HG03066 (cell line): Measurements from ENCODE around the gene SRL.
"Not testable (repeated sequence)": the region's sequence is repeated elsewhere in the genome, so short reads cannot be mapped to it uniquely, and the experiment has no call there.

Source experiments
- ATAC-seq: cut with Tn5 transposase; IDR thresholded peaks from one replicate; pipeline ENCODE4 v1.9.1; 2021; ENCODE audit warnings: low read depth; ENCODE audit not compliant: unreplicated experiment

The SRL gene

GRCh38 chr16:4261557-4262172 lies 19.8 kb upstream of the SRL start:
- ATAC-seq: no peak

- ATAC-seq: no peak
Observed at GRCh38 chr16:4260360-4260759, 18.5 kb upstream of the SRL start.

GRCh38 chr16:4257646-4258556 lies 16.0 kb upstream of the SRL start:
- no peak for ATAC-seq

- ATAC-seq: peak; percentile 92
Observed at GRCh38 chr16:4253394-4254150, 11.7 kb upstream of the SRL start.

- ATAC-seq: not testable (repeated sequence)
Observed at GRCh38 chr16:4253012-4253393, 11.1 kb upstream of the SRL start.

GRCh38 chr16:4249530-4250308 lies 7.8 kb upstream of the SRL start:
- no peak for ATAC-seq

- no peak for ATAC-seq
Observed at GRCh38 chr16:4247460-4247784, 5.5 kb upstream of the SRL start.

- ATAC-seq: no peak
Observed at GRCh38 chr16:4246777-4247459, 5.0 kb upstream of the SRL start.

- ATAC-seq: no peak
Observed at GRCh38 chr16:4245077-4245791, 3.4 kb upstream of the SRL start.

GRCh38 chr16:4244254-4245076 lies 2.6 kb upstream of the SRL start:
- no peak for ATAC-seq

GRCh38 chr16:4241258-4241927 lies 487 bp downstream of the SRL start:
- ATAC-seq: no peak

- no peak for ATAC-seq
Observed at GRCh38 chr16:4240624-4241023, 1.3 kb downstream of the SRL start.

- no peak for ATAC-seq
Observed at GRCh38 chr16:4239682-4240175, 2.2 kb downstream of the SRL start.

GRCh38 chr16:4239020-4239419 lies 2.9 kb downstream of the SRL start:
- no peak for ATAC-seq

- ATAC-seq: no peak
Observed at GRCh38 chr16:4233431-4233830, 8.4 kb downstream of the SRL start.

GRCh38 chr16:4232541-4233386 lies 9.1 kb downstream of the SRL start:
- no peak for ATAC-seq

GRCh38 chr16:4231886-4232285 lies 10.0 kb downstream of the SRL start:
- no peak for ATAC-seq
